Fibroblast of lung (primary cell): ENCODE results near the gene OTOP2.

Source experiments
- CTCF ChIP-seq, 2 donors: IDR thresholded peaks in 1 of 2; conservative IDR thresholded peaks in 1 of 2; 1 replicate in 1 of 2; 2 replicates in 1 of 2; pipeline ENCODE4 v1.5.1; 2011 to 2012; ENCODE audit warnings: low read length in 2 of 2, control low read depth in 1 of 2, inconsistent platforms in 1 of 2, low read depth in 1 of 2, mild to moderate bottlenecking in 1 of 2
- EZH2 ChIP-seq: IDR thresholded peaks from 2 replicates; pipeline ENCODE4 v1.5.1; 2012; ENCODE audit warnings: low read length, control low read depth, mild to moderate bottlenecking; ENCODE audit errors: missing control alignments

- TF ChIP-seq EZH2 = peak; percentile 72
- TF ChIP-seq CTCF (conservative IDR thresholded peaks at IDR 0.05 in 1 of 2, IDR thresholded peaks at IDR 0.05 in 1 of 2; ENCODE audit: low read depth in 1 of 2, low read length in 2 of 2) = no peak
Measured at GRCh38 chr17:74892013-74892841, 31.8 kb upstream of the OTOP2 start.
